GM12892 (cell line): Measurements from ENCODE around the gene DOCK1.

Experiments used
- DNase-seq: peaks from one replicate; pipeline ENCODE4 v3.0.0; 2011; ENCODE audit not compliant: insufficient read length
- FAIRE-seq: peaks from 2 replicates; lab custom pipeline; 2011; peaks lifted over from hg19 to GRCh38; lab: Jason Lieb, UNC
- POLR2A ChIP-seq: IDR thresholded peaks from 2 replicates; pipeline ENCODE4 v1.6.1; 2011; ENCODE audit warnings: low read depth, low read length, control low read depth
- POLR2AphosphoS5 ChIP-seq: IDR thresholded peaks from 2 replicates; pipeline ENCODE4 v1.6.1; 2011; ENCODE audit warnings: low read depth, low read length, control low read depth
- TAF1 ChIP-seq: IDR thresholded peaks from 2 replicates; pipeline ENCODE4 v1.6.1; 2011; ENCODE audit warnings: low read depth, mild to moderate bottlenecking, control low read depth, low read length, borderline replicate concordance

The DOCK1 gene

DNA sequence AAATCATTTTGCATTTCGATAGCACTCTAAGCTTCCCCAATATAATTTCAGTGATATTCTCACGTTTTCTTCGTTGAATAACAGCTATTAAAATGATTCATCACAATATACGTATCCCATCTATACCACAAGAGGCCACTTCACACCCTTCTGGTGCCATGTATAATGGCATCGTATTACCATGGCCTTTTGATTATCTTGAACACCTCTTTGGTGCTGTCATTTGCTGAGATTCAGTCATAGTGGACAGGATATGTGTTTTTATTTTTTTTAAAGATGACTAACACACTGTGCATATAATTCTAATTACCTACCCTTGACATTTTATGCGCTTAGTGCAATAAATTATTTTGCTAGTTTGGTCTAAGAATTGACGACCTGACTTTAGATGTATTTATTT, 297.8 kb downstream of the DOCK1 start:
- FAIRE-seq (no peak), DNase-seq (no peak)
- TF ChIP-seq TAF1 (no peak), POLR2A (no peak), POLR2AphosphoS5 (no peak)

- TF ChIP-seq POLR2AphosphoS5 (no peak), POLR2A (no peak), TAF1 (no peak)
- no peak for FAIRE-seq
- no peak for DNase-seq
These were observed 301.9 kb downstream of the DOCK1 start for GRCh38 chr10:127207081-127207480.

GRCh38 chr10:127210936-127211466, 305.8 kb downstream of the DOCK1 start:
- no peak for FAIRE-seq
- DNase-seq, result no peak
- TF ChIP-seq POLR2A (no peak), POLR2AphosphoS5 (no peak), TAF1 (no peak)

DNA sequence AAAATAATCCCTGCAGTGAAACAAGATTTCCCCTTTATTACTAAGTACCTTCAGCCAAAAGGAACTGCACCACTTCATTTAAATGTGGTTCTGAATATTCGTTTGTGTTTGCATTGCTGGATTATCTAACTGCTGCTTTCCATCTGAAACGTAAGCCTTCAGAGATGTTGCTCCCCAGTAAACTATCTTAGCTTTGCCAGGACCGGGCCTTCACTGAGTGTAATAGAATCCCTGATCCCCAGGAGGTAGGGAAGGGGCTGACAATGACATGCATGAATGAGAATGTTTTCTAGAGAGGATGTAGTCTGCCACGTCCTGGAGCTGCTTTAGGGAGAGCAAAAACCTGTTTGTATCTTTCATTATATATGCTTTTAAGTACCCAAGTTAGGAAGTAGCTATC, 310.6 kb downstream of the DOCK1 start:
- TF ChIP-seq POLR2A (no peak), TAF1 (no peak), POLR2AphosphoS5 (no peak)
- DNase-seq (no peak), FAIRE-seq (no peak)

- no peak for TF ChIP-seq POLR2AphosphoS5
- TF ChIP-seq TAF1, result no peak
- TF ChIP-seq POLR2A, result no peak
- DNase-seq, result no peak
- no peak for FAIRE-seq
These were observed 311.0 kb downstream of the DOCK1 start for GRCh38 chr10:127216274-127216673.

DNA sequence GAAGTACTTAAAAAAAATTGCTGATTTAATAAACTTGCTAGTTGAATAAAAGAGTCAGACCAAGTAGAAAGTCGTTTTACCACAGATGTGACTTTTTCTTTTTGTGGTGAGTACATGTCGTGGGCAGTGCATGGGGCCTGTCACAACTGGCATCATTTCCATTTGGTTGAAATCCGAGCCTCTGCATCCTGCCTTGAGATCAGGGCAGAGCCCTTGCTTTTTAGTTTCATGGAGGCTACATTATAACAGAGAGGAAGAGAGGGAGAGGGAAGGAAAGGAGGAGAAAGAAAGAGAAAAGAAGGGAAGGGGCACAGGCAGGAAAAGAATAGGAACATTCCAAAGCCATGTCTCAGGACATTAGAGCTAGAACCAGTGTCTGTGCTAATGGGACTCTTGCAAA, 311.6 kb downstream of the DOCK1 start:
- no peak for FAIRE-seq
- no peak for TF ChIP-seq POLR2AphosphoS5
- no peak for TF ChIP-seq TAF1
- no peak for TF ChIP-seq POLR2A
- DNase-seq, result no peak

DNA sequence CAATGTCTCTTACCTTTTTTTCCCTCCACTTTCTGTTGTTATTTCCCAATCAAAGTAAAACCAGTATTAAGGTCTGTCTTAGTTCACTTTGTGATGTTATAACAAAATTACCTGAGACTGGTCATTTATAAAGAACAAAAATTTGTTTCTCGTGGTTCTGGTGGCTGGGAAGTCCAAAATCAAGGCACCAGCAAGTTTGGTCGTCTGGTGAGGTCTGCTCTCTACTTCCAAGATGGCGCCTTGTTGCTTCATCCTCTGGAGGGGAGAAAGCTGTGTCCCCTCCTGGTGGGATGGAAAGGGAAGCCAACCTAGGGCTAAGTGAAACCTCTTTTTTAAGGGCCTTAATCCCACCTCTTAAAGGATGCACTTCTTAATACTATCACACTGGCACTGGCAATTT, 313.4 kb downstream of the DOCK1 start:
- no peak for TF ChIP-seq TAF1
- no peak for TF ChIP-seq POLR2AphosphoS5
- FAIRE-seq, result no peak
- no peak for DNase-seq

DNA sequence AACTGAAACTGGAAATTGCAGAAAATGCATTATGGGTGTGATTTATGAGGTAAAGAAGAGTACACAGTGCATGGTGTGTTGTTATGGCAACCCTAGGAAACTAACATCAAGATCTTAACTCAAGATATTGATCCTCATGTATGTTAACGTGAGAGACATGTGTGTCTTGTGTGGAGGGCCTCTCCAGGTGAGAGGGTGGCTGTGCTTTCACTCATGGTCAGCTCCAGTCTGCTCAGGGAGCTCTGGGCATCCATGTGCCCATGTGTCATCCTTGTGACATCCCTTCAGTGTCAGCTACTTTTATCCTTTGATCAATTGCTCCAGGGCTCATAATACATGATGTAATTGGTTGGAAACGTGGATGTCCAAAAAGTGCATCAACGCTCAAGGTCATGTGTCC, 316.1 kb downstream of the DOCK1 start:
- FAIRE-seq, result no peak

DNA sequence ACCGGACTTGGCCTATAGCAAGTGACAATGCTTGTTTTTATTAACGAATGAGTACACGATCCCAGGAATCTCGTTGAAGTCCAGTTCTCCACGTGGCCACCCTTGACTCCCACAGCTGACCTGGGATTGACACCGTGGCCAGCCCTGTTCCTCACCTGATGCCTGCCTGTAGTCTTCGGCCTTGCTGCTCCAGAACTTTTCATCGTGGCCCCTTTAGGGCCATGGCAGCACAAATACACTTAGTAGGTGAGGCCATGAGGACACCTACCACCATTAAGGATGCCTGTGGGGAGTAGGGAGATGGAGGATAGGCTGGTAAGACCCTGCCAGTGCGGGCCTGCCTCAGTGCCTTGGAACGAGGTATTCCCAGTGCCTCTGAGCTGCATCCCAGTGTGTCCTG, 321.8 kb downstream of the DOCK1 start:
- no peak for FAIRE-seq
- no peak for DNase-seq
- no peak for TF ChIP-seq POLR2A

More for the DNA sequence above, 316.1 kb downstream of the DOCK1 start:
- no peak for DNase-seq
- TF ChIP-seq TAF1 (no peak), POLR2AphosphoS5 (no peak), POLR2A (no peak)

- TF ChIP-seq POLR2A (no peak), TAF1 (no peak), POLR2AphosphoS5 (no peak)
- no peak for FAIRE-seq
- DNase-seq, result no peak
These were observed 322.4 kb downstream of the DOCK1 start for GRCh38 chr10:127227663-127228062.

DNA sequence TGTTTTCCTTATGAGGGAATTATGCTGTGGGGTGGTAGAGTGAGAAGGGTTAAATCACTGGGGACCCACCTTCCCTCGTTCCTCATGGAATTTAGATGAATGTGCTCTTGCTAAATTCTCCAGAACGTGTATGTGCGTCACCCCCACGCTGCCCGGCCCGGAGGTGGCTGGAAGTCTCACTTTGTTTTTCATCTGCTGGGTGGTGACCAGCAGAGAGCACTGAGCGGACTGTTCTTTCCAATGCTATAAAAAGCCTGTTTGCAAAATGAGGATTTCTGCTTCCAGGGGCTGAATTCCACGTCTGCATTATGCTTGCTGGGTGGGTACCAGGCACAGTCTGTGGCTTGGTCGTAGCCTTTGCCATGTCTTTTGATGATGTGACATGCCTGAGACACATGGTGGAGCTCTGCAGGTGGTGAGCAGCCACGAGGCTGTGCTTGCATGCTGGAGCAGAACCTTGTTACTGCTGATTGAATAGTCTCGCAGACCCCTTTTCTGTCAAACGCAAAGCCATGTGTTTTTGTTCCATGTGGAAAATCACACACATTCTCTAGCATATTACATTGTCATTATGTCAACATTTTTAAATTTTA, 323.1 kb downstream of the DOCK1 start:
- no peak for DNase-seq

GRCh38 chr10:127234306-127234800, 329.1 kb downstream of the DOCK1 start:
- no peak for TF ChIP-seq POLR2AphosphoS5
- no peak for TF ChIP-seq POLR2A
- TF ChIP-seq TAF1, result no peak
- FAIRE-seq (no peak), DNase-seq (no peak)

More for the DNA sequence above, 323.1 kb downstream of the DOCK1 start:
- FAIRE-seq, result no peak
- TF ChIP-seq POLR2A (no peak), POLR2AphosphoS5 (no peak), TAF1 (no peak)
